HepG2 (cell line): ENCODE measurements around the gene SGTB. TPM values are rescaled to one million over a fixed set of nuclear protein-coding genes. Genes with fewer than 3 reads are reported as not detected.
A peak's percentile ranks its signal among the peaks of the same experiment; 100 is the strongest.

Experiments used
- ETV5 ChIP-seq: IDR thresholded peaks from 2 replicates; pipeline ENCODE4 v1.6.1; 2018; ENCODE audit warnings: missing biosample characterization, missing genetic modification reagents, inconsistent platforms, borderline replicate concordance
- PTBP1 ChIP-seq: fragments of 200-400 bp; formaldehyde crosslinking; IDR thresholded peaks from 2 replicates; pipeline ENCODE4 v1.6.1; 2018; ENCODE audit warnings: low read length, low read depth; ENCODE audit not compliant: poor library complexity, severe bottlenecking
- TOPORS ChIP-seq: sonication (generic); formaldehyde crosslinking; IDR thresholded peaks from 2 replicates; pipeline ENCODE4 v1.8.0; 2023; ENCODE audit warnings: mild to moderate bottlenecking, missing genetic modification reagents
- ZNF720 ChIP-seq: sonication (generic); formaldehyde crosslinking; IDR thresholded peaks from 2 replicates; pipeline ENCODE4 v1.4.0; 2020; ENCODE audit warnings: missing genetic modification reagents
- ZNF790 ChIP-seq: sonication (generic); formaldehyde crosslinking; IDR thresholded peaks from 2 replicates; pipeline ENCODE4 v1.8.0; 2022; ENCODE audit warnings: missing genetic modification reagents, mild to moderate bottlenecking, borderline replicate concordance
- polyA plus RNA-seq, 8 experiments: library from polyadenylated mRNA; depleted of rRNA in 3 of 8; stranded (reverse) in 7 of 8; unstranded in 1 of 8; fragments of >200 nt; fragmentation: Illumina TruSeq in 4 of 8; extraction: Trizol in 4 of 8; gene quantifications; 2 replicates each; pipeline versions ENCODE4 v1.2.1 to v1.2.3, GENCODE V29; 2011 to 2016; ENCODE audit warnings: low read depth in 4 of 8, missing spikeins in 1 of 8, mixed read lengths in 1 of 8; ENCODE audit not compliant: insufficient read depth in 1 of 8
- total RNA-seq, 5 experiments: library from RNA; depleted of rRNA; stranded (reverse); fragments of >200 nt; fragmentation: Illumina TruSeq; extraction: Trizol; gene quantifications; 2 replicates each; pipeline ENCODE4 v1.2.3, GENCODE V29; 2016; ENCODE audit warnings: low read depth in 1 of 5
- TF ChIP-seq, protein P1 (sequence below): sonication (generic); formaldehyde crosslinking; IDR thresholded peaks from 2 replicates; pipeline ENCODE4 v1.9.0; 2021; ENCODE audit warnings: missing genetic modification reagents, mild to moderate bottlenecking, borderline replicate concordance
- TF ChIP-seq, protein P2 (sequence below): sonication (generic); formaldehyde crosslinking; IDR thresholded peaks from 2 replicates; pipeline ENCODE4 v1.9.0; 2021; ENCODE audit warnings: mild to moderate bottlenecking, missing genetic modification reagents
- TF ChIP-seq, protein P3 (sequence below): sonication (generic); formaldehyde crosslinking; IDR thresholded peaks from 2 replicates; pipeline ENCODE4 v1.5.0; 2020; ENCODE audit warnings: missing genetic modification reagents, mild to moderate bottlenecking, borderline replicate concordance
- TF ChIP-seq, protein P4 (sequence below): fragments of 450-650 bp; IDR thresholded peaks from 2 replicates; pipeline ENCODE4 v1.6.1; 2017
- TF ChIP-seq, protein P5 (sequence below): sonication (generic); formaldehyde crosslinking; IDR thresholded peaks from 2 replicates; pipeline ENCODE4; 2020; ENCODE audit warnings: missing genetic modification reagents, mild to moderate bottlenecking, borderline replicate concordance
- TF ChIP-seq, protein P6 (sequence below): sonication (generic); formaldehyde crosslinking; IDR thresholded peaks from 2 replicates; pipeline ENCODE4 v1.5.1; 2020; ENCODE audit warnings: mild to moderate bottlenecking, moderate library complexity, missing genetic modification reagents

Gene SGTB
- total and polyA plus RNA-seq, 2 of the 13 experiments (the other 11 are each of a cell fraction or from before 2014, with no cell fraction given): 5.2 to 11.2 TPM

DNA sequence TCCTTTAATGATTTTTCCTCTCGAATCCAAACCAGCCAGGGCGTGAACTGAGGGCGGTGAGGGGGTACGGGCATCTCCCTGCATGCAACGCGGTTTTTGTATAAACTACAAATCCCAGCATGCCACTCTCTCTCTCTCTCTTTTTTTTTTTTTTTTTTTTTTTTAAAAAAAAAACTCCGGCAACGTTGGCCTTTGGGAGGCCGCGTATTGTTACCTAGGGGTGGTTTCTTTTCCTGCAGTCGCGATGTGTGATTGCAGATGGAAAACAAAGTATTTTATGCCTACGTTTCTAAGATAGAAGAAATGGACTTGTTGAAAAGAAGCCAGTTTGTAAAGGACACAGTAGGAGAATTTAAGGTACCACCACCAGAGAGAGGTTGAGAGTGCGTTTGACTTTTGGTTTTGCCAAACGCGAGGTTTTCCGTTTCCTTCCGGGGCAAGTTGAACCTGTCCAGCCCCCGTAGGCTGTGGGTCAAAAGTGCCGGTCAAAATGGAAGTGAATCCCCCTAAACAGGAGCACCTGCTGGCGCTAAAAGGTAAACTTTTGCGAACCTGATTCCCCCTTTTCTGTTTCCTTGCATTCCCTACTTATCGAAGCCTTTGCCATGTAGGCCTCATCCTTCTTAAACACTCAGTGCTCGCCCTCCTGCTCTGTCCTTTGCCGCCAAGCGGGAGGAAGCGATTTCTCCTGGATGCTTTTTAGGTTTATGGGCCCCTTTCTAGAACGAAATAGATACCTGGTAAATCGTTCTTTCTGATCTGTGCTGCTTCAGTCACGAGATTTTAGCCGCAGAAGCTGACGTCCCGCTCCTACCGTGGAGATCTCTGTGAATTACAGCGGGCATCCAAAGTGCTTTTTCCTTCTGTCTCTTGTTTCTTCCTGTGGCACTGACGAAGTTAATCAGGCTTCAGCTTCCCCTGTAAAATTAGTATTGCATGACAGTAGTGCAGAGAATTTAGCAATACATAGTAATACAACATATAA, 97.0 kb downstream of the SGTB start, which contains the start of the genes SHLD3 and TRAPPC13 (continued):
- TF ChIP-seq ZNF790: no peak
- TF ChIP-seq, protein P1, sequence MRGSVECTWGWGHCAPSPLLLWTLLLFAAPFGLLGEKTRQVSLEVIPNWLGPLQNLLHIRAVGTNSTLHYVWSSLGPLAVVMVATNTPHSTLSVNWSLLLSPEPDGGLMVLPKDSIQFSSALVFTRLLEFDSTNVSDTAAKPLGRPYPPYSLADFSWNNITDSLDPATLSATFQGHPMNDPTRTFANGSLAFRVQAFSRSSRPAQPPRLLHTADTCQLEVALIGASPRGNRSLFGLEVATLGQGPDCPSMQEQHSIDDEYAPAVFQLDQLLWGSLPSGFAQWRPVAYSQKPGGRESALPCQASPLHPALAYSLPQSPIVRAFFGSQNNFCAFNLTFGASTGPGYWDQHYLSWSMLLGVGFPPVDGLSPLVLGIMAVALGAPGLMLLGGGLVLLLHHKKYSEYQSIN (CRISPR knock-in tag): no peak
- TF ChIP-seq, protein P2, sequence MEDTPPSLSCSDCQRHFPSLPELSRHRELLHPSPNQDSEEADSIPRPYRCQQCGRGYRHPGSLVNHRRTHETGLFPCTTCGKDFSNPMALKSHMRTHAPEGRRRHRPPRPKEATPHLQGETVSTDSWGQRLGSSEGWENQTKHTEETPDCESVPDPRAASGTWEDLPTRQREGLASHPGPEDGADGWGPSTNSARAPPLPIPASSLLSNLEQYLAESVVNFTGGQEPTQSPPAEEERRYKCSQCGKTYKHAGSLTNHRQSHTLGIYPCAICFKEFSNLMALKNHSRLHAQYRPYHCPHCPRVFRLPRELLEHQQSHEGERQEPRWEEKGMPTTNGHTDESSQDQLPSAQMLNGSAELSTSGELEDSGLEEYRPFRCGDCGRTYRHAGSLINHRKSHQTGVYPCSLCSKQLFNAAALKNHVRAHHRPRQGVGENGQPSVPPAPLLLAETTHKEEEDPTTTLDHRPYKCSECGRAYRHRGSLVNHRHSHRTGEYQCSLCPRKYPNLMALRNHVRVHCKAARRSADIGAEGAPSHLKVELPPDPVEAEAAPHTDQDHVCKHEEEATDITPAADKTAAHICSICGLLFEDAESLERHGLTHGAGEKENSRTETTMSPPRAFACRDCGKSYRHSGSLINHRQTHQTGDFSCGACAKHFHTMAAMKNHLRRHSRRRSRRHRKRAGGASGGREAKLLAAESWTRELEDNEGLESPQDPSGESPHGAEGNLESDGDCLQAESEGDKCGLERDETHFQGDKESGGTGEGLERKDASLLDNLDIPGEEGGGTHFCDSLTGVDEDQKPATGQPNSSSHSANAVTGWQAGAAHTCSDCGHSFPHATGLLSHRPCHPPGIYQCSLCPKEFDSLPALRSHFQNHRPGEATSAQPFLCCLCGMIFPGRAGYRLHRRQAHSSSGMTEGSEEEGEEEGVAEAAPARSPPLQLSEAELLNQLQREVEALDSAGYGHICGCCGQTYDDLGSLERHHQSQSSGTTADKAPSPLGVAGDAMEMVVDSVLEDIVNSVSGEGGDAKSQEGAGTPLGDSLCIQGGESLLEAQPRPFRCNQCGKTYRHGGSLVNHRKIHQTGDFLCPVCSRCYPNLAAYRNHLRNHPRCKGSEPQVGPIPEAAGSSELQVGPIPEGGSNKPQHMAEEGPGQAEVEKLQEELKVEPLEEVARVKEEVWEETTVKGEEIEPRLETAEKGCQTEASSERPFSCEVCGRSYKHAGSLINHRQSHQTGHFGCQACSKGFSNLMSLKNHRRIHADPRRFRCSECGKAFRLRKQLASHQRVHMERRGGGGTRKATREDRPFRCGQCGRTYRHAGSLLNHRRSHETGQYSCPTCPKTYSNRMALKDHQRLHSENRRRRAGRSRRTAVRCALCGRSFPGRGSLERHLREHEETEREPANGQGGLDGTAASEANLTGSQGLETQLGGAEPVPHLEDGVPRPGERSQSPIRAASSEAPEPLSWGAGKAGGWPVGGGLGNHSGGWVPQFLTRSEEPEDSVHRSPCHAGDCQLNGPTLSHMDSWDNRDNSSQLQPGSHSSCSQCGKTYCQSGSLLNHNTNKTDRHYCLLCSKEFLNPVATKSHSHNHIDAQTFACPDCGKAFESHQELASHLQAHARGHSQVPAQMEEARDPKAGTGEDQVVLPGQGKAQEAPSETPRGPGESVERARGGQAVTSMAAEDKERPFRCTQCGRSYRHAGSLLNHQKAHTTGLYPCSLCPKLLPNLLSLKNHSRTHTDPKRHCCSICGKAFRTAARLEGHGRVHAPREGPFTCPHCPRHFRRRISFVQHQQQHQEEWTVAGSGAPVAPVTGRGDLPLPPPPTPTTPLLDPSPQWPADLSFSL (CRISPR knock-in tag): no peak
- TF ChIP-seq, protein P3, sequence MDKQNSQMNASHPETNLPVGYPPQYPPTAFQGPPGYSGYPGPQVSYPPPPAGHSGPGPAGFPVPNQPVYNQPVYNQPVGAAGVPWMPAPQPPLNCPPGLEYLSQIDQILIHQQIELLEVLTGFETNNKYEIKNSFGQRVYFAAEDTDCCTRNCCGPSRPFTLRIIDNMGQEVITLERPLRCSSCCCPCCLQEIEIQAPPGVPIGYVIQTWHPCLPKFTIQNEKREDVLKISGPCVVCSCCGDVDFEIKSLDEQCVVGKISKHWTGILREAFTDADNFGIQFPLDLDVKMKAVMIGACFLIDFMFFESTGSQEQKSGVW (CRISPR knock-in tag): no peak
- TF ChIP-seq, protein P4, sequence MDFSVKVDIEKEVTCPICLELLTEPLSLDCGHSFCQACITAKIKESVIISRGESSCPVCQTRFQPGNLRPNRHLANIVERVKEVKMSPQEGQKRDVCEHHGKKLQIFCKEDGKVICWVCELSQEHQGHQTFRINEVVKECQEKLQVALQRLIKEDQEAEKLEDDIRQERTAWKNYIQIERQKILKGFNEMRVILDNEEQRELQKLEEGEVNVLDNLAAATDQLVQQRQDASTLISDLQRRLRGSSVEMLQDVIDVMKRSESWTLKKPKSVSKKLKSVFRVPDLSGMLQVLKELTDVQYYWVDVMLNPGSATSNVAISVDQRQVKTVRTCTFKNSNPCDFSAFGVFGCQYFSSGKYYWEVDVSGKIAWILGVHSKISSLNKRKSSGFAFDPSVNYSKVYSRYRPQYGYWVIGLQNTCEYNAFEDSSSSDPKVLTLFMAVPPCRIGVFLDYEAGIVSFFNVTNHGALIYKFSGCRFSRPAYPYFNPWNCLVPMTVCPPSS: no peak
- TF ChIP-seq, protein P5, sequence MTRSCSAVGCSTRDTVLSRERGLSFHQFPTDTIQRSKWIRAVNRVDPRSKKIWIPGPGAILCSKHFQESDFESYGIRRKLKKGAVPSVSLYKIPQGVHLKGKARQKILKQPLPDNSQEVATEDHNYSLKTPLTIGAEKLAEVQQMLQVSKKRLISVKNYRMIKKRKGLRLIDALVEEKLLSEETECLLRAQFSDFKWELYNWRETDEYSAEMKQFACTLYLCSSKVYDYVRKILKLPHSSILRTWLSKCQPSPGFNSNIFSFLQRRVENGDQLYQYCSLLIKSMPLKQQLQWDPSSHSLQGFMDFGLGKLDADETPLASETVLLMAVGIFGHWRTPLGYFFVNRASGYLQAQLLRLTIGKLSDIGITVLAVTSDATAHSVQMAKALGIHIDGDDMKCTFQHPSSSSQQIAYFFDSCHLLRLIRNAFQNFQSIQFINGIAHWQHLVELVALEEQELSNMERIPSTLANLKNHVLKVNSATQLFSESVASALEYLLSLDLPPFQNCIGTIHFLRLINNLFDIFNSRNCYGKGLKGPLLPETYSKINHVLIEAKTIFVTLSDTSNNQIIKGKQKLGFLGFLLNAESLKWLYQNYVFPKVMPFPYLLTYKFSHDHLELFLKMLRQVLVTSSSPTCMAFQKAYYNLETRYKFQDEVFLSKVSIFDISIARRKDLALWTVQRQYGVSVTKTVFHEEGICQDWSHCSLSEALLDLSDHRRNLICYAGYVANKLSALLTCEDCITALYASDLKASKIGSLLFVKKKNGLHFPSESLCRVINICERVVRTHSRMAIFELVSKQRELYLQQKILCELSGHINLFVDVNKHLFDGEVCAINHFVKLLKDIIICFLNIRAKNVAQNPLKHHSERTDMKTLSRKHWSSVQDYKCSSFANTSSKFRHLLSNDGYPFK (CRISPR knock-in tag): 0 out of 2 replicates have a peak, but pooled peaks have one; percentile 39
- peak; percentile 39; the same call in 1 of the 2 replicates for TF ChIP-seq ETV5 (CRISPR knock-in tag)
- peak; percentile 75 for TF ChIP-seq PTBP1
- no peak for TF ChIP-seq ZNF720 (CRISPR knock-in tag)
- TF ChIP-seq, protein P6, sequence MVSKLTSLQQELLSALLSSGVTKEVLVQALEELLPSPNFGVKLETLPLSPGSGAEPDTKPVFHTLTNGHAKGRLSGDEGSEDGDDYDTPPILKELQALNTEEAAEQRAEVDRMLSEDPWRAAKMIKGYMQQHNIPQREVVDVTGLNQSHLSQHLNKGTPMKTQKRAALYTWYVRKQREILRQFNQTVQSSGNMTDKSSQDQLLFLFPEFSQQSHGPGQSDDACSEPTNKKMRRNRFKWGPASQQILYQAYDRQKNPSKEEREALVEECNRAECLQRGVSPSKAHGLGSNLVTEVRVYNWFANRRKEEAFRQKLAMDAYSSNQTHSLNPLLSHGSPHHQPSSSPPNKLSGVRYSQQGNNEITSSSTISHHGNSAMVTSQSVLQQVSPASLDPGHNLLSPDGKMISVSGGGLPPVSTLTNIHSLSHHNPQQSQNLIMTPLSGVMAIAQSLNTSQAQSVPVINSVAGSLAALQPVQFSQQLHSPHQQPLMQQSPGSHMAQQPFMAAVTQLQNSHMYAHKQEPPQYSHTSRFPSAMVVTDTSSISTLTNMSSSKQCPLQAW (CRISPR knock-in tag): peak; percentile 44; the same call in 1 of the 2 replicates
- no peak for TF ChIP-seq TOPORS (CRISPR knock-in tag)
